Measurements from ENCODE around the gene ZNF687. TPM values are rescaled to one million over a fixed set of nuclear protein-coding genes. Genes with fewer than 3 reads are reported as not detected.

The ZNF687 gene
- total RNA-seq, 1 donor: 14.2 TPM

DNA sequence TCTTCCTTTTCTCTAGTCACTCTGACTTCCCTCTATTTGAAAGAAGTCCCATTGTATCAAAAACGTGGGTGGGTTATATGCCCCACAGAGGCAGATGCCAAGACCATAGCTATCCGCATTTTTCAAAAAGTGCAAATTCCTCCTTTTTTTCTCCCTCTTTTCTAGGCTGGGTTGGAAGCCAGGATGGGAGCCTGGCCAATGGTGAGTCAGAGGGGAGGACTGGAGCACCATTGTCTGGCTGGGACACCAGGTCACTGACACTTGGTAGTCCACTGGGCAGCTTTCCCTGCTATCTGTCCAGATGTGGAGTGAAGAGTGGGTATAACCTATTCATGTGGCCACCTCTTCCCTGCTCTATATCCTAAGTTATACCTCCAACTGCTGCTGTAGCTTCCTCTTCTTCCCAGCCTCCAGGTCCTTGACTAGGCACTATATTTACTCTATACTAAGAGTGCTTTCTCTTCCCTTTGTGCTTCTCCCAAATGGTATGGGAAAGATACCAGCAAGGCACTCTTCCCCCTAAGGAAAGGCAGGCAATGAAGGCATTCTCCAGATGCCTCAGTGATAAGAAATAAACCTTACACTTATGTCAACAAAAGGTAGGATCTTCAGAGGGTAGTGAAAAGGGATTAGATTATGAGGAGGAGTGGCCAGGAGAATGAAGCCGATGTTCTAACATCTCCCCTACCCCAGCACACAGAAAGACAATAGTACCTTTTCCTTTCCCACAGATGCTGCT lies 32.2 kb downstream of the ZNF687 start:
- peak; percentile 93 for DNase-seq (ENCODE audit: low read depth)
- H3K4me3 ChIP-seq (ENCODE audit: low read depth, low read length): no peak overlapping the region
- TF ChIP-seq, protein P1, sequence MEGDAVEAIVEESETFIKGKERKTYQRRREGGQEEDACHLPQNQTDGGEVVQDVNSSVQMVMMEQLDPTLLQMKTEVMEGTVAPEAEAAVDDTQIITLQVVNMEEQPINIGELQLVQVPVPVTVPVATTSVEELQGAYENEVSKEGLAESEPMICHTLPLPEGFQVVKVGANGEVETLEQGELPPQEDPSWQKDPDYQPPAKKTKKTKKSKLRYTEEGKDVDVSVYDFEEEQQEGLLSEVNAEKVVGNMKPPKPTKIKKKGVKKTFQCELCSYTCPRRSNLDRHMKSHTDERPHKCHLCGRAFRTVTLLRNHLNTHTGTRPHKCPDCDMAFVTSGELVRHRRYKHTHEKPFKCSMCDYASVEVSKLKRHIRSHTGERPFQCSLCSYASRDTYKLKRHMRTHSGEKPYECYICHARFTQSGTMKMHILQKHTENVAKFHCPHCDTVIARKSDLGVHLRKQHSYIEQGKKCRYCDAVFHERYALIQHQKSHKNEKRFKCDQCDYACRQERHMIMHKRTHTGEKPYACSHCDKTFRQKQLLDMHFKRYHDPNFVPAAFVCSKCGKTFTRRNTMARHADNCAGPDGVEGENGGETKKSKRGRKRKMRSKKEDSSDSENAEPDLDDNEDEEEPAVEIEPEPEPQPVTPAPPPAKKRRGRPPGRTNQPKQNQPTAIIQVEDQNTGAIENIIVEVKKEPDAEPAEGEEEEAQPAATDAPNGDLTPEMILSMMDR (IDR thresholded peaks at IDR 0.05; ENCODE audit: insufficient read depth, low read length): no peak

DNA sequence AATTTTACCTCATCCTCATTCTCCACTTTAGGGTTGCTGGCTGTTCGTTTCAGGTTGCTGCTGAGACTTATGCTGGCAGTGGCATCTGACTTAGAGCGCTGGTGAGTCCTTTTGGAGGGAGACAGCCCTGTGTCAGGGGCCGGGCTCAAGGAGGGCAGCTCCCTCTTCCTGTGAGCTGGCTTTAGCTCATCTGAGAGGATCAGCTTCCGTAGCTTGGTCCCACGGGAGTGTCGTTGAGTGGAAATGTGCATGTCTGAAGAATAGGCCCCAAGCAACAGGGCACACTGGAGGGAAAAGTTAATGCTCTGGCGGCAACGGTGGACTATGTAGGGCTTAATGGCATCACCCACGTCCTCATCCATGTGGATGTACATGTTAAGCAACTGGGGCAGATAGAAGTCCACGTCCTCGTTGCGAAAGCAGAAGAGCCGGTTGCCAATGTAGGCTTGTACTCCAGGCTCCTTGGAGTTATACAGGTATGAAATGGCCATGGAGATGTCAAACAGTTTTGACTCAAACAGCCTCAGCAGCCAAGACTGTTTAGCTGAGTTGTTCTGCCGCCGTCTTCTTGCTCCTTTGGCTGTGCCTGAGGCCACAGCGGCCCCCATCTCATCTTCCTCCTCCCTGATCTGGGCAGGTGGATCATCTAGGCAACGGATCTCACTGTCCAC lies 33.6 kb downstream of the ZNF687 start:
- TF ChIP-seq, protein P1 (IDR thresholded peaks at IDR 0.05; ENCODE audit: insufficient read depth, low read length): no peak
- no peak overlapping the region for H3K4me3 ChIP-seq (ENCODE audit: low read depth, low read length)
- no peak for DNase-seq (ENCODE audit: low read depth)

DNA sequence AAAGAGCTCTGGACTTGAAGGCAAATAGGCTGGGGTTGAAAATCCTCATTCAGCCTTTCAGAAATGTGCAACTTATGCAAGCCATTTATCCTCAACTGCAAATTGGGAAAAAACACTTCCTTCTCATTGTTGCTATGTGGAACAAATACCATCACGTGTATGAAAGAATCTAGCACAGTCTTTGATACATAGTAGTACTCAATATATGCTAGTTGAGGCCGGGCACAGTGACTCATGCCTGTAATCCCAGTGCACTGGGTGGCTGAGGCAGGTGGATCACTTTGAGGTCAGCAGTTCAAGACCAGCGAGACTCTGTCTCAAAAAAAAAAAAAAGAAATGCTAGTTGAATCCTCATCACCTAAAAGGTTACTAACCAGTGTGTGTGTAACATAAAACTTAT lies 36.9 kb downstream of the ZNF687 start:
- DNase-seq (ENCODE audit: low read depth): no peak
- TF ChIP-seq, protein P1 (IDR thresholded peaks at IDR 0.05; ENCODE audit: insufficient read depth, low read length): no peak
- no peak overlapping the region for H3K4me3 ChIP-seq (ENCODE audit: low read depth, low read length)

DNA sequence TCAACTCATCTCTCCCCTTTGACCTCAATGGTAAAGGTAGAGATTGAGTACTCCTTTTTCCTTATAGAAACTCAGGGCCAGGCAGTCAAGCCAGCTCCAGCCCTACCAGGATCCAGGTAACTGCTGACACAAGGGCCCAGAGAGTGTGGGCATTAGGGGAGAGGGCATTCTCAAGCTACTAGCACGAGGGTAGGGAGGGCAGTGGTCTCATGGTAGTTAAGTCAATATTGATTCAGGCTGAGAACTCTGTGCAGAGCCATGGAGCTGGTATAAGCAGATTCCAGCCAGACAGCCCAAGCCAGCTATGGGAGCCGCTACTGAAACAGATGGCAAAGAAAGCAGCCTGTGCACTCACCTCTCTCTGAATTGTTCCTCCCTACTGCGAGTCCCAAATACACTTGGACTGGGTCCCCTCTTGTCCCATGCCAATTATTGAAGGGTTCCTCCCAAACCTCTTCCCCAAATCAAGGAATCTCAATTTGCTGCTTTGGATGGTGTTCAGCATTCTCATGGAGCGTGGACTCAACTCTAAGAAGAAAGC lies 42.4 kb downstream of the ZNF687 start:
- H3K4me3 ChIP-seq (ENCODE audit: low read depth, low read length): no peak overlapping the region
- TF ChIP-seq, protein P1 (IDR thresholded peaks at IDR 0.05; ENCODE audit: insufficient read depth, low read length): no peak
- no peak for DNase-seq (ENCODE audit: low read depth)

DNA sequence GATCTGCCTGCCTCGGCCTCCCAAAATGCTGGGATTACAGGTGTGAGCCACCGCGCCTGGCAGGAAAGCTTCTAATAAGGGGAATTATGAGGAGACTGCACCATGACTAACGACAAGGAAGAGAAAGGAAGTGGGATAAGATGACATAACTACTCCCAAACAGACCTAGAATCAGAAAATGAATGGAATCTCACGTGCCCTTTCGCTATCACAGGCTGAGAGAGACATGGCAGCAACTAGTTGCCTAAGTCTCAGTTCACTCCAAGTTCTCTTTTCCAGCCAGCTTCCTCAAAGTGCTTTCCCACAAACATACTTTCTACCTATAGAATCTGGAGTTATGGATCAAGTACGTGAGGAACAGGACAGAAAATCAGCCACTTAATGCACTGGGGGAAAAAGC lies 43.1 kb downstream of the ZNF687 start:
- TF ChIP-seq, protein P1 (IDR thresholded peaks at IDR 0.05; ENCODE audit: insufficient read depth, low read length): no peak
- no peak for DNase-seq (ENCODE audit: low read depth)
- peak overlapping the region; percentile 13 for H3K4me3 ChIP-seq (ENCODE audit: low read depth, low read length)

DNA sequence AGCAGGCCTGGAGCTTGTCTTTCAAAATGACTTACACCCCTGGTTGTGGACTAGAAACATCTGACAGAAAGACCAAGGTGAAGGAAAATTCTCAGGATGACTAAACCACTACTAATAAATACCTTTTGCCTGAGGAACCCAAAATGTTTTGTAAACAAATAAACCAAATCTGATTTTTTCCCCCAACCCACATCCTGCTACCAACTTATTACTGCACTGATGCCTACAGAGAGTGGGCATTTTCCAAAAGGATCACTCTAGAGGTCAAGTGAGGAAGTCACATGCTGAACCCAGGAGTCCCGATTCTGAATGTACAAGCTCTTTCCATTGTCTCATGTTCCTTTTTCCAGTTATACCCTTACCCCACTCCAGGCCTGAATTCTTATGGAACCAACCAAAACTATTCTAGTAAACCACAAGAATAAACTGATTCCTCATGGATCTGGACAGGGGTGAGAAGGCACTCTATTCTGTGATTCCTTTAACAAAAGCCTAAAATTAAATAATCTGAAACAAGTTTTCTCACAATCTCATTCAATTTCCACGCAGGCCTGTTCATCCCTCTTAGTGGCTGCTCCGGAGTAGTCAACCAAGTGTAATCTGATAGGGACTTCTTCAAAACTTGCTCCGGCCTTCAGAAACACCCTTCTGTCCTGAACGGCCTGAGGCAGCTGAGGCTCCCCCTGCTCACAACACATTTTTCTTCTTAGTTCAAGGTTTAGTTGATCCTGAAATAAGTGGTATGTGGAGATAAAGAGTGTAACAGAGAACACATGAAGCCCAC lies 43.7 kb downstream of the ZNF687 start:
- no peak for DNase-seq (ENCODE audit: low read depth)
- TF ChIP-seq, protein P1 (IDR thresholded peaks at IDR 0.05; ENCODE audit: insufficient read depth, low read length): no peak
- H3K4me3 ChIP-seq (ENCODE audit: low read depth, low read length): peak overlapping the region; percentile 90

All from fibroblast of the aortic adventitia (primary cell).